GM21390 (cell line): Measurements from ENCODE around the gene KANK2.
"Not testable (repeated sequence)": the region's sequence is repeated elsewhere in the genome, so short reads cannot be mapped to it uniquely, and the experiment has no call there.

ENCODE experiments used
- ATAC-seq: cut with Tn5 transposase; IDR thresholded peaks from one replicate; pipeline ENCODE4 v1.9.1; 2021; ENCODE audit not compliant: unreplicated experiment

The KANK2 gene

DNA sequence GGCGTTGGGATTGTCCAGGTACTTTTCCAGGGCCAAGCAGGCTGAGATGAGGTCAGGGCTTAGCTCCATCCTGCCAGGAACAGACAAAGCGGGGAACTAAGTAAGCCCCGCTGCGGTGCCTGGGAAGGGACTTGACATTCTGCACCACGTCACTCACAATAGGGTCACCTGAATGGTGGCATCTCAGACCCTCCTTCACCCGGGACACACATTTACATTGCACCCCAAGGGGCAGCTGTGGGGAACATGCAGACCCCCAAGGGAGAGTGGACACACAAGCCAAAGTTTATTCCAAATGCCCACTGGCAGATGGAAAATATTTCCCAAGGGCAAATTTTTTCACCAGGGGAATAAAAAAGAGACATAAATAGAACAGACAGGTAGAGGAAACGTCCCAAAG is 21.4 kb downstream of the KANK2 start:
- ATAC-seq = no peak

DNA sequence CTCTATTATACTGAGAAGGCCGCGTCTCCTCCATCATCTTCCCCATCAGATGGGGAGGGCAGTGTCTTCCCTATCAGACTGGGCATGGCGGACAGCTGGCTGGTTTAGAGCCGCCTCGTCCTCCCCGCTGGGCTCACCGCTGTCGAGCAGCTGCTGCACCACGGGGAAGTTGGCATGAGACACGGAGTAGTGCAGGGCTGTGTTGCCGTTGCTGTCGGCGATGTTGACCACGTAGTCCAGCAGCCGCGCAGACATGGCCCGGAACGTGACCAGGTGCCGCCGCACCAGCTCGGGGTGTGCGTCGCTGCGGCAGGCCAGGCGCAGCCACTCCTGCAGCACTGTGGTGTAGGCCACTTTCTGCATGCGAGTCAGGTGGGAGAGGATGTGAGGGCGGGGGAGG is 23.0 kb downstream of the KANK2 start:
- ATAC-seq = no peak

DNA sequence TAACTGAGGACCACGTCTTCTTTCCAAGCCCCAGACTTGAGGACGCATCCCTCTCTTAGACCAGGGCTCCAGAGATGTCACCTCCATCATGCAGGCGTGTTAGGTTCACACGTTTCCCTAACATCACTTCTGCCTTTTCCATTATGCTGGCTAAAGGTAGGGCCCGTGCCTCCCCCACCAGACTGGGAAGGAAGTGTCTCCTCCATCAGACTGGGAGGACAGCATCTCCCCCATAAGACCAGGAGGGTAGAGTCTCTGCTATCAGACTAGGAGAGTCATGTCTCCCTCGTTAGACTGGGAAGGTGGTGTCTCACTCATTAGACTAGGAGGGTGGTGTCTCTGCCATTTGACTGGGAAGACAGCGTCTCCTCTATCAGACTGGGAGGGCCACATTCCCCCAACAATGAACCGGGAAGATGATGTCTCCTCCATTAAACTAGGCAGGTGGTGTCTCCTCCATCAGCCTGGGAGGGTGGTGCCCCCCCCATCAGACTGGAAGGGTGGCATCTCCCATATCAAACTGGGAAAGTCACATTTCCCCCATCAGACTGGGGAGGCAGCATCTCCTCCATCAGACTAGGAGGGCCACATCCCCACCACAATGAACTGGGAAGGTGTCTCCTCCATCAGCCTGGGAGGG is 23.7 kb downstream of the KANK2 start:
- ATAC-seq = no peak

DNA sequence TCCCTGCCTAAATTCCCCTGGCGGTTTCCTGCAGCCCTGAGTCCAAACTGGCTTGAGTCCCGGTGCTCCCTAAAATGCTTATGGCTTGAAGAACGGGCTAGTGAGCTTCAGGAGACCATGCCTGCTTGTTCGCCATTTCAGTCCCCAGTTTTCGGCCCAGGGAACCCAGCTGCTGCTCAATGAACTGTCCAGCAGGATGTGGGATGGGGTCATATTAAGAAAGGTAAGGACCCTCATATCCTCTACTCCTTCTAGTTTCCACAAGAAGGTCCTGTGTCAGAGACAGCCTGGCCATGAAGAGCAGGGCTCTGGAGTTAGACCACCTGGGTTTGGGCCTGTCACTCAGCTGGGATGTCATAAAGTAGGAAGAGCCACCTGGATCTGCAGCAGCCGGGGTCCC is 24.8 kb downstream of the KANK2 start:
- no peak for ATAC-seq

DNA sequence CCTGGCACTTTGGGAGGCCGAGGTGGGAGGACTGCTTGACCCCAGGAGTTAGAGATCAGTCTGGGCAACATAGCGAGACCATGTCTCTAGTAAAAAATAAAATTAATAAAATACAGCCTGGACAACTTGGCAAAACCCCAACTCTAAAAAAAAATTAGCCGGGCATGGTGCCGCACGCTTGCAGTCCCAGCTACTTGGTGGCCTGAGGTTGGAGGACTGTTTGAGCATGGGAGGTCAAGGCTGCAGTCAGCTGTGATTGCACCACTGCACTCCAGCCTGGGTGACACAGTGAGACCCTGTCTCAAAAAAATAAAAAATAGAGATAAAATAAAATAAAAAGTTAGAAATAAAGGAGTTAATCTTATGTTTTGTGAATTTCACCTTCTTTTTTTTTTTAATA is 26.2 kb downstream of the KANK2 start:
- no peak for ATAC-seq

DNA sequence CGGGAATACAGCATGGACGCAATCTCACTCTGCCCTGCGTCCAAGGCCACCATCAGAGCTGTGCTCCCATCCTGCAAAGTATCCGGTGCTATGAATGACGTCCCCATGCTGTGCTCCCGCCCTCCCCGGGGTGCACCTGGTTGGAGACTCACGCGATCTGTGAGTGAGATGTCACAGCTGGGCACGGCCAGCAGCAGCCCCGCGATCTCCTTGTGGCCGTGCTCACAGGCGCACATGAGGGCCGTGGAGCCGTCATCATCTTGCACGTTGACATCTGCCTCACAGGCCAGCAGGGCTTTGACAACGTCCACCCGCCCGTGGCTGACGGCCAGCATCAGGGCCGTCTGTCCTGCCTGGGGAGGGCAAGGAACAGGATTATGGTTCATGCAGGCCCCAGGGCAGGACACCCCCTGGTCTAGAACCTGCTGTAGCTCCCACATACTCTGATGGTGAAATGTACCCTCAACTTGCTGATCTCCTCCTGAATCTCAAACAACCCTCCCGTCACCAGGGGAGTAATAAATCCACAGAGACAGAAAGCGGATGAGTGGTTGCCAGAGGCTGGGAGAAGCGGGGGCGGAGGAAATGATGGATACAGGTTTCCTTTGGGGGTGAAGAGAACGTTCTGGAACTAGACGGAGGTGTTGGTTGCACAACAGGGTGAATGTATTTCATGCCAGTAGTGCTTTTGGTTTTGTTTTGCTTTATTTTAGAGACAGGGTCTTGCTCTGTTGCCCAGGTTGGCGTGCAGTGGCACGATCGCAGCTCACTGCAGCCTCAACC is 27.3 kb downstream of the KANK2 start:
- ATAC-seq = no peak

DNA sequence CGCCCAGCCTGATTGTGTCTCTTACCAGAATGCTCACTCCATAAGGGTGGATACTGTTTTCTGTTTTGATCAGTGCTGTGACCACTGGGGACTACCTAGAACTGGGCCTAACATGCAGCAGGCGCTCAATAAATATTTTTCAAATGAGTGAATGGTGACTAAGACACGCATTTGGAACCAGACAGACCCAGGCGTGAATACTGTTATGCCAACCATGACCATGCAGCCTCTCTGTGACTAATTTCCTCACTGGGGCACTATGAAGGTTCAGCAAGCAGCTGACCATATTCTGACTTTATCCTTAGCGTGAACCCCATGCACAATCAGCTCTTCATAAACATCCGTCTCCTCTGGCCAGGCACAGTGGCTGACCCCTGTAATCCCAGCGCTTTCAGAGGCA is 28.8 kb downstream of the KANK2 start:
- no peak for ATAC-seq

DNA sequence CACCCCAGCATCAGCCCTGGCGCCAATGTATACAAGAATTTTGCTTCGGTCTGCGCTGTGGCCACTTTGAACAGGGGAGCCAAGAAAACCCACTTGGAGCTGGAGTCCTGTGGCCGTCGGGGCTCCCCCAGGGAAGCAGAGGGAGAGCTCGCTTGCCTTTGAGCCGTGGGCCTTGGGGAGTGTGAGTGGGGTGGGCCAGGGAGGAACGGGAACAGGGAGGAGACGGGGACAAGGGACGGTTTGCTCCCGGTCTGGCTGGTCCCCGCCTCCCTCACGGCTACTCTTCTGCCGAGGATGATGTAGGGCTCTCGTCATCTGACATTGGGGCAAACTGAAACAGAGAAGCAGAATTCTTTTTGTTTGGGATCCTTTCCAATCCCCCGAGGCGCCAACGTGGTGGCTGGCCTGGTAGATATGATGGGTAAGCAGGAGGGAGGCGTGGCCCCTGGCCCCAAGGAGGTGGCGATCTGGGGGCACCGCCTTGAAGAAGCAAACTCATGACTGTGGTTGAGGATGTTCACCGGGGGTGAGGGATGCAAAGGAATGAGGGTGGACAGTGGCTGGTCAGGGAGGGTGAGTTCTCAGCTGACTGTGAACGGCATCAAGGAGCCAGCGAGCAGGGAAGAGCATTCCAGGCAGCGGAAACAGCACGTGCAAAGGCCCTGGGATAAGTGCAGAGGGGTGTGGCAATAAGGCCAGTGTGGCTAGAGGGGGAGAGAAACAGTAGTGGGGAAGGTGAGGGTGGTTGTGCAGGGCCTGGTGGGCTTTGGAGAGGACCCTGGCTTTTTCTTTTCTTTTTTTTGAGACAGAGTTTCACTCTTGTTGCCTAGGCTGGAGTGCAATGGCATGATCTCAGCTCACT is 30.8 kb downstream of the KANK2 start:
- no peak for ATAC-seq

DNA sequence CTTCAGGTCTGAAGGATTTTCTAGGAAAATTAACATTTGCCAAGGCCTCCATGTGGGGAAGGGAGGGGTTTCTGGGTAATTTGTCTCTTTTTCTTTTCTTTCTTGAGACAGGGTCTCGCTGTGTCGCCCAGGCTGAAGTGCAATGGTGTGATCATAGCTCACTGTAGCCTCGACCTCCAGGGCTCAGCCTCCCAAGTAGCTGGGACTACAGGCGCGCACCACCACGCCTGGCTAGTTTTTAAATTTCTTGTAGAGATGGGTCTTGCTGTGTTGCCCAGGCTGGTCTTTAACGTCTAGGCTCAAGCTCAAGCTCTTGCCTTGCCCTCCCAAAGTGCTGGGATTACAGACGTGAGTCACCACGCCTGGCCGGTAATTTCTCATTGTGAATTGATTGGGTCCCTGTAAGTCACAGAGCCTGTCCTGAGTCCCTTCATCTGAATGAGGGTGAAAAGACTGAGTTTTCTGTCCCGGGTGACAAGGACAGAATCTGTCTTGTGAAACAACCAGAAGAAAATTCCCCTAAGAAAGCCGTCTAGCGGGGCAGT is 31.8 kb downstream of the KANK2 start:
- ATAC-seq = no peak

DNA sequence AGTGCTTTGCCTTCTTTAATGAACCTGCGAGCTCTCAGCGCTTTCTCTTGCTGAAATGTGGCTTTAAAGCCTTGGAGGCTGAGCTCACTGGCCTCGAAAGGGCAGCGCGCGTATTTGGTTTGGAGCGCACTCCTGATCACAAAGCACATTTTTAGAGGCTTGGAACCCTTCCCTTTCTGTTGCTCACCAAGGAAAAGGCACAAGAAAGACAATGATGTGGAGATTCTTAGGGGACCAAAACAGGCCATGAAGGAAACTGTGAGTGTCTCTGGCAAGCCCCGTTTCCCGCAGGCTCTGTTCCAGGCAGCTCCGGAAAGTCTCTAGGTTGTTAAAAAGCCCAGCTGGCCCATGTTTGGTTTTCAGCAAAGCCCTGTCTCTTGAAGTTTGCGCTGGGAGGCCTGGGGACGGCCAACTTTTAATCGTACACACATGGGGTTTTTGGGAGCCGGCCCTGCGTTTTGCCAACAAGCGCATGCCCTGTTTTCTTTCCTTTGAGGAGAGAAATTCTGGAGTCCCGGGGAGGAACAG is 32.4 kb downstream of the KANK2 start:
- ATAC-seq = no peak

DNA sequence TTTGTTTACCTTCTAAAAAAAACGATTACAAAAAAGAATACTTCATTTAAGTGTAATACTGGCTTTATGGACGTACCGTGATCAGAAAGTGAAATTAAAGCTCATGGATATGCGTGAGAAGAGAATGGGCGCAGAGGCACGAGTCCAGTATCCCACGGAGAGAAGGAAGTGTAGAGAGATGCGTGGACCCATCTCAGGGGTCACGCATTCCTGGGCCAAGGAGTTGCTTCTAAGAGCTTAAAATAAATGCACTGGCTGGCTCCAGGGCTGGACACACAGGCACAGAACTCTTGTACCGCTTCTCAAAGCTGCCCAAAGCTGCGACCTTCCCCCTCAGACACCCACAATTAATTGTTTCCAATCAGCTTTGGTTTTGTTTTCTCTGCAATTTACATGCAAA is 33.0 kb downstream of the KANK2 start:
- no peak for ATAC-seq

DNA sequence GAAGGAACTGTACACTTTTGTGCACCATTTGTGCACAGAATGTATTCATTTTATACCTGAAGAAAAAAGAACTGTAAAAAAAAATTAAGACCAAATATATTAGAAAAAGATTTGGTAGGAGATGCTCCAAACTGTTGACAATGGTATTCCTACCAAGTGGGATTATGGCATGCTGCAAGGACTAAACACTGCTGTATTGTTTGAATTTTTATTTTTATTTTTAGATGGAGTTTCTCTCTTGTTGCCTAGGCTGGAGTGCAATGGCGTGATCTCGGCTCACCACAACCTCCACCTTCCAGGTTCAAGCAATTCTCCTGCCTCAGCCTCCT is 36.9 kb downstream of the KANK2 start:
- ATAC-seq = not testable (repeated sequence)

DNA sequence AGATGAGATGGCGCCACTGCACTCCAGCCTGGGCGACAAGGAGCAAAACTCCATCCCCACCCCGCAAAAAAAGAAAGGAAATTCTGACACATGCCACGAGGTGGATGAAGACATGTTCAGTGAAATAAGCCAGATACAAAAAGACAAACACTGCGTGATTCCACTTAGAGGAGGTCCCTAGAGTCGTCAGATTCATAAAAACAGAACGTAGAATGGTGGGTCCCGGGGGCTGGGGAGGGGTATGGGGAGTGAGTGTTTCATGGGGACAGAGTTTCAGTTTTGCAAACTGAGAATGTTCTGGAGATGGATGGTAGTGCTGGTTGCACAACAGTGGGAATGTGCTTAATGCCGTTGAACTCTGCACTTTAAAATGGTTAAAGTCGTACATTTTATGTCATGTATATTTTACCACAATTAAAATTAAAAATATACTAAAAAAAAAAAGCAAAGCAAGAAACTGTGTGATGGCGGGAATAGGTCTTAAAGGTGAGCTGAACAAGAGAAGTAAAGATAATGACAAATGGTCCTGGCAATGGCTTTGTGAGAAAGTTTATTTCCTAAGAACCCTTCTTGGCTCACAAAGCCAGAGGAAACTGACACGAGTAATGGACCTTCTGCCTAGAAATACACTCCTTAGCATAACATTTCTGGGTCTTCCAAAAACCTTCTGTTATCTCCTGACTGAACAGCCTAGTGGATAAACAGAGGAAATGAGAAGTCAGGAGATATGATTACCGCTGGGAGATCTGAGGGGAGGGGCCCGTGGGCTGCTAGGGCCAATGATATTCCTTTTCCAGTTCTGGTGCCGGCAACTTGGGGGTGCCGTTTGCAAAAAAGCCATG is 37.5 kb downstream of the KANK2 start:
- ATAC-seq = no peak

DNA sequence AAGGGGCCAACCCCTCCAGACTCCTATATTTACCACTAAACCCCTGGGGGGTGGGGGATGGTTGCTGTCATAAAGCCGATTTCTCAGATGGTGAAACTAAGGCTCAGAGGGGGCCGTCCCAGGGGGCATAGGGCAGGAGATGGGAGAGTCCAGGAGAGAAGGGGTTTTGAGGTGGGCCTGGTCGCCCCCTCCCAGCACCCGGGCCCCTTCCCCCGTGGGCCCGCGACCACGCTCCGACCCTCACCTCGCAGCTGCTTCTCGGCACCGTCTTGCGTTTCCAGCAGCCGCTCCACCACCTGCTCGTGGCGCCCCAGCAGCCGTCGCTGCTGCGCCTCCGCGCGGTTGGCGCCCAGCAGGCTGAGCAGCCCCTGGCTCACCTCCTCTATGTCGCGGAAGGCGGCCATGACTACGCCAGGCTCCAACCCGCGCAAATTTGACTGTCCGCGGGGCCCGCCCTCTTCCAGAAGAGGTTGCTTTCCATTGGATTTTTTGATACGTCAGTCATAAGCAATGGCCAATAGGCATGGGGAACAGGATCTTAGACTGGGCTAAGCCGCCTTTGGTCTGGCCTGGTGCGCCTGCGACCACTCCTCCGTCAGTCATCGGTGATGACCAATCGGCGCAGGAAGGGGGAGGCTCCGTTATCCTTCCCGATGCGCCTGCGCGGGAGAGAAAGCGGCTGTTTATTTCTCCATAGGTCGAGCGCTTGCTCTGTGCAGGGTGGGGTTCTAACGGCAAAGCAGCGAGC is 41.8 kb downstream of the KANK2 start, which contains the start of gene SPC24:
Gene SPC24 (minus strand): TSS at position 410 of the 748 bp plus-strand sequence. CDS start 6 bp downstream, at position 404.
- peak; percentile 97 for ATAC-seq

DNA sequence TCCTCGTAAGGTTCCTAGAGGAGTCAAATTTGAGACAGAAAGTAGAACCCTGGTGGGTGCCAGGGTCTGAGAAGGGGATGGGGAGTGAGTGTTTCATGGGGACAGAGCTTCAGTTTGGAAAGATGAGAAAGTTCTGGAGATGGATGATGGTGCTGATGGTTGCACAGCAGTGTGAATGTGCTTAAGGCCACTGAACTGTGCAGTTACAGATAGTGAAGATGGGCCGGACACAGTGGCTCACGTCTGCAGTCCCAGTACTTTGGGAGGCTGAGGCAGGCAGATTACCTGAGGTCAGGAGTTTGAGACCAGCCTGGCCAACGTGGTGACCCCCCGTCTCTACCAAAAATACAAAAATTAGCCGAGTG is 42.7 kb downstream of the KANK2 start:
- ATAC-seq = no peak

DNA sequence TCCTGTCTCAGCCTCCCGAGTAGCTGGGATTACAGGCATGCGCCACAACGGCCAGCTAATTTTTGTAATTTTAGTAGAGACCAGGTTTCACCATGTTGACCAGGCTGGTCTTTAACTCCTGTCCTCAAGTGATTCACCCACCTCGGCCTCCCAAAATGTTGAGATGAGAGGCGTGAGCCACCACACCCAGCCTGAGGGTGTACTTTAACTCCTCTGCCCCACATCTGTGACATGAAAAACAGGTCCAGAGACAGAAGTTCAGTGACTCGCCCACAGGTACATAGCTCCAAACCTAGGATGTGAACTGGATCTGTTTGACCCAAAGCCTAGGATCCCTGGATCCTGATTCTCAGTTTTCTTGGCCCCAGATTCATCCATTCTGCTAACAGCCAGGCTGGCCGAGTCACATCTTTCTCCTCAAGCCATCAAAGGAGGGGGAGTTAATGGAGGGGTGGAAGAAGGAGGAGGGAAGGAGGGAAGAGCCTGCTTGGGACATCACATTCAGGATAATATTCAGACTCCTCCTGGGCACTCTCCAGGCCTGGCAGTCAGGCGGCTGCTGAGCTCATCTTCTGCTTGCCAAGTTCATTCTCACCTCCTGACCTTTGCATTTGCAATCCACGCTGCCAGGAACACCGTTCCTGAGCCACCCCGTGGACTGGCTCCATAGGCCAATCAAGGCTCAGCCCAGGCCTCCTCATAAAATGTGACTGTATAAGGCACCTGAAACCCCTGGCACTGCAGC is 44.9 kb downstream of the KANK2 start:
- no peak for ATAC-seq

DNA sequence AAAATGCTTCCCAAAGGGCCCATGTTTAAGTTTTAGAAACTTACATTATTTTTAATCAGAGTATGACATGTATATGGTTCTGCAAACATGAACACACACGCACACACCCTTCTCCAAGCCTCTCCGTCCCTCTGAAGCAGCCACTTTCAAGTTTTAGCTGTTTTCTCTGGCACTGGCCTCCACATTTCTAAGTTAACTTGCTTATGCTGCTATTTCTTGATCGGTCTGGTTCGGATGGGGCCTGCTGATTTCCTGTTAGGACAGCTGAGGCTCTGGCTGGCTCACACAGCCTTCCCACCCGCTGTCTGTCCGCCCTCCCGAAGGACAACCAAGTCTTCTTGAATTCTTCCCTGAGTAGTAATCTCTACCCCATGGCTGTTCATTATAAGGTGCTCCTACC is 46.2 kb downstream of the KANK2 start:
- ATAC-seq = no peak

DNA sequence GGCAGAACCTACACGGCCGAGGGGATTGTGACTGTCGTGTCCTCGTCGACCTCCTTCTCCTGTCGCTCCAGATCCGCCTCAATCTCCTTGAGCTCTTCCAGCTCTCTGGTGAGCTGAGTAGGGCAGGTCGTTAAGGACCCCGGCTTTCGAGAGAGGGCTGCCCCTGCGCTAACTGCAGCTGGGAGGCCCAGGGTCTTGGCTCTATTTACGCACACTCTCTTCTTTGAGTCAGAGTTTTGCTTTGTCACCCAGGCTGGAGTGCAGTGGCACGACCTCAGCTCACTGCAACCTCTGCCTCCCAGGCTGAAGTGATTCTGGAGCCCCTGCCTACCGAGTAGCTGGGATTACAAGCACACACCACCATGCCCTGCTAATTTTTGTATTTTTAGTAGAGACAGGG is 49.3 kb downstream of the KANK2 start:
- no peak for ATAC-seq

DNA sequence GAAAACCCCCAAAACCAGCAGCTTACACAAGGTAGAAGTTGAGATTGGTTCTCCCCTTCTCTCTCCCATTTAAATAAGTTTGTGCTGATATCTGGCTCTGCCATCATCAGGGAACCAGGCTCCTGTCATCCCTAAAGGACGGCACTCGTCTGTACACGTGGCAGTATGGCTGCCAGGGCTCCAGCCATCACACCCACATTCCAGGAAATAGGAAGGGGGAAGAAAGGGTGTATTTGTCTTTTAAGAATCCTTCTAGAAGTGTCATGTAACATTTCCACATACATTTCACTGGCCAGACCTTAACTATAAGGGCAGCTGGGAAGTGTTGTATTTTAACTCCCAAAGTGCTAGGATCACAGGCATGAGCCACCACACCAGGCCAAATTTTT is 51.8 kb downstream of the KANK2 start:
- ATAC-seq = no peak
